Stimulated activated CD4-positive, alpha-beta T cell treated with anti-CD3 and anti-CD28 coated beads, Interleukin-15, amount 100 ng/mL, for 24 hours (primary cell): Measurements from ENCODE around the gene C4orf46.

ENCODE experiments used
- DNase-seq: peaks from one replicate; pipeline ENCODE4 v3.0.0-alpha.2; 2020

C4orf46 gene

GRCh38 chr4:158649111-158649680 lies 22.5 kb downstream of the C4orf46 start:
- no peak for DNase-seq

DNA sequence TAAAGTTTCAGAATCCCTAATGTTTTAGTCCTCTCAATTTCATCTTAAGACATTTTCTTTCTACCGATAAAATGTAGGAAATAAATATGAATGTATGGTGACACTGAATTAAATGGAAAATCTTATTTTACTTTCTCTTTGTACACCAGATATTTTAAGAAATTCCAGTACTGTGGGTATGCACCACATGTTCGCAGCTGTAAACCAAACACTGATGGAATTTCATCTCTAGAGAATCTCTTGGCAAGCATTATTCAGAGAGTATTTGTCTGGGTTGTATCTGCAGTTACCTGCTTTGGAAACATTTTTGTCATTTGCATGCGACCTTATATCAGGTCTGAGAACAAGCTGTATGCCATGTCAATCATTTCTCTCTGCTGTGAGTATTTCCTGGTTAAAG lies 26.9 kb downstream of the C4orf46 start:
- DNase-seq: no peak

GRCh38 chr4:158644356-158644755 lies 27.3 kb downstream of the C4orf46 start:
- DNase-seq: no peak

- DNase-seq: no peak
These were observed 35.1 kb downstream of the C4orf46 start for GRCh38 chr4:158636619-158637018.

DNA sequence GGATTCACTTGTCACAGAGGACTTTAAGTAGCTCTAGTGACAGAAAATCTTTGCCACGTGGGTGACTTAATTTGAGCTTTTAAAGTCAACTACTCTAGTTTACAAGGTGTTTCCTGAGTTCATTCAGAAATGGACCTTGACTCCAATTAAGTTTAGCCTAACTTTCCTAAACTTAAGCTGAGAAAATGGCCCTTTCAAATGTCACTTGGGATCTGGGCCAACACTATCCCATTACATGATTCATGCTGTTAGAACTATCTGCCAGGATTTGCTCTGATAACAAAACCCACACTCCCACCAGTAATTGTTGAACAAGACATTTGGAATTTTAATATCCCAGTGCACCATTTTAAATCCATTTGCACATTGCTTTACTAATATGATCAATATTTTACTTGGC lies 40.8 kb downstream of the C4orf46 start:
- no peak for DNase-seq

DNA sequence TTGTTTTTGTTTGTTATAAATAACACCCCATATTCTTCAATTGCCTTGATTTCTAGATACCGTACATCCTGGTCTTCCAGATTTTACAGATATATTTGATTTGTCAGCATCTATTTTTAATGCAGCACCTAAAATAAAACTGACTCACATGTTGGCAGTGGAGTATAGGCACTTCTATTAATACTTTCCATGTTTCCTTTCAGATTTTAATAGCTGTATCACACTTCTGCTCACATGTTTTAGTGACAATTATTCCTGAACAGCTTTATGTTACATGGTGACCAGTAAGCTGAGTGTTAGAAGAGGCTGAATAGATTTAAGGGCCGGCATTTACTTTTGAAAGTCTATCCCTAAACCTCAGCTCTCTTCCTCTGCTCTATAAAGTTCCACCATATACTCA lies 46.1 kb downstream of the C4orf46 start:
- DNase-seq: no peak

- no peak for DNase-seq
These were observed 46.7 kb downstream of the C4orf46 start for GRCh38 chr4:158624889-158625478.

DNA sequence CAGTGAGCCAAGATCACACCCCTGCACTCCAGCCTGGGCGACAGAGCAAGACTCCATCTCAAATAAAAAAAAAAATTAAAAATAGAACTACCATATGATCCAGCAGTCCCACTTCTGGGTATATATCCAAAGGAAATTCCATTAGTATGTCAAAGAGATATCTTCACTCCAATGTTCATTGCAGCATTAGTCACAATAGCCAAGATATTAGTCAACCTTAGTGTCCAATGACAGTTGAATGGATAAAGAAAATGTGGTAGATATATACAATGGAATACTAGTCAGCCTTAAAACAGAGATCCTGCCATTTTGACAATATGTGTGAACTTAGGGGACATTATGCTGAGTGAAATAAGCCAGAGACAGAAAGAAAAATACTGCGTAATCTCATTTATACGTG lies 49.4 kb downstream of the C4orf46 start:
- DNase-seq: no peak

- no peak for DNase-seq
These were observed 50.0 kb downstream of the C4orf46 start for GRCh38 chr4:158621729-158622128.

GRCh38 chr4:158617956-158618355 lies 53.7 kb downstream of the C4orf46 start:
- DNase-seq: no peak
